Measurements from ENCODE around the gene SH3D19. TPM values are rescaled to one million over a fixed set of nuclear protein-coding genes. Genes with fewer than 3 reads are reported as not detected.

Gene SH3D19
- total RNA-seq, 1 experiment from 2014 or later, result 41.7 TPM

DNA sequence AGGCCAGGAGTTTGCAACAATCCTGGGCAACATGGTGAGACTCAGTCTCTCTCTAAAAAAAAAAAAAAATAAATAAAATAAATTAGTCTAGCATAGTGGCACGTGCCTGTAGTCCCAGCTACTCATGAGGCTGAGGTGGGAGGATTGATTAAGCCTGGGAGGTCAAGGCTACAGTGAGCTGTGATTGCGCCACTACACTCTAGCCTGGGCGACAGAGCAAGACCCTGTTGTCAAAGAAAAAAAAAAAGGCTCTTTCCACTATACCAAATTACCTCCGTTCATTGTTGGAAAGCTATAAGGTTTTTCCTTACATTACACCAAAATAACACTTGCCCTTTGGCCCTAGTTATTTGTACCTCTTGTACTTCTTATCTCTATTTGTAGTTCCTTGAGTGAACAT lies 58.3 kb downstream of the SH3D19 start:
- CTCF ChIA-PET, result no interaction called here
- no peaks in the 10 kb centered on the region for H3K79me2 ChIP-seq (ENCODE audit: low read depth)

DNA sequence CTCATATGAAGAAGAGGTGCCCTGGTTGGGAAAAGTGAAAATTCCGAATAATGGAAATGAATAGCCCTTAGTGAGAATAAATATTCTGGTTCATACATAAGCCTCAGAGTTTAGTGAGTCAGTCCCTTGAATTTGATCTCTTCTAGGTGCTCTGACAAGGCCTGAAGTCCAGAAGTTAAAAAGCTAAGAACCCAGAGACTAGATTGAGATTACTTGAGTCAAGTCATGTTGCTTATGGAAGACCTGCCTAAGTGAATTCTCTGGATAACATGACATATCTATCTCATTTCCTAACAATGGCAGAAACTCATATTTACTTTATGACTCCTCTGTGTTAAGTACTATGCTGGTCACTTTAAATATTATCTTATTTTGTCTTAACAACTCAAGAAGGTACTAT lies 58.9 kb downstream of the SH3D19 start:
- no TSS peak for BruUV-seq (replicated peaks)
- no peaks in the 10 kb centered on the region for H3K27me3 ChIP-seq (ENCODE audit: insufficient read depth, low read depth)
- H4K20me1 ChIP-seq (ENCODE audit: insufficient read depth), result no peaks in the 10 kb centered on the region
- no peaks in the 10 kb centered on the region for H3F3A ChIP-seq (ENCODE audit: insufficient read depth, low read depth)
- no peaks in the 10 kb centered on the region for H3K4me1 ChIP-seq (replicated peaks; ENCODE audit: insufficient read depth)
- H2AFZ ChIP-seq, result no peak overlapping the region
- CTCF ChIA-PET, result no interaction called here
- H3K79me2 ChIP-seq (ENCODE audit: low read depth), result no peaks in the 10 kb centered on the region
- intact Hi-C loops (cut with micrococcal nuclease; ENCODE audit: unreplicated experiment), result no loop called here
- no peak for DNase-seq
- no peaks in the 10 kb centered on the region for H3K9me3 ChIP-seq (ENCODE audit: insufficient read depth, low read depth)
- no peaks in the 10 kb centered on the region for H3K36me3 ChIP-seq (ENCODE audit: low read depth)
- POLR2A ChIA-PET (ENCODE audit: unreplicated experiment), result interaction anchor here (0.6 kb wide), 1 partner anchor 1596 kb away, joined by 4 read pairs; no protein-coding TSS in a partner anchor
- no peak for TF ChIP-seq EZH2 (IDR thresholded peaks at IDR 0.05; ENCODE audit: low read depth)
- TF ChIP-seq CTCF (conservative IDR thresholded peaks at IDR 0.05), result no peak
- no peak overlapping the region for H3K4me3 ChIP-seq
- H3K9me2 ChIP-seq (ENCODE audit: insufficient read depth), result no peaks in the 10 kb centered on the region
- H3K4me2 ChIP-seq, result no peak overlapping the region
- no peak overlapping the region for H3K27ac ChIP-seq

More for the DNA sequence above, 58.3 kb downstream of the SH3D19 start:
- H3K27me3 ChIP-seq (ENCODE audit: insufficient read depth, low read depth), result no peaks in the 10 kb centered on the region
- no peak overlapping the region for H2AFZ ChIP-seq
- H3K4me1 ChIP-seq (replicated peaks; ENCODE audit: insufficient read depth), result no peaks in the 10 kb centered on the region
- H3F3A ChIP-seq (ENCODE audit: insufficient read depth, low read depth), result no peaks in the 10 kb centered on the region
- TF ChIP-seq CTCF (conservative IDR thresholded peaks at IDR 0.05), result no peak
- no peak for TF ChIP-seq EZH2 (IDR thresholded peaks at IDR 0.05; ENCODE audit: low read depth)
- POLR2A ChIA-PET (ENCODE audit: unreplicated experiment), result interaction anchor here (0.6 kb wide), 1 partner anchor 1596 kb away, joined by 4 read pairs; no protein-coding TSS in a partner anchor
- no TSS peak for BruUV-seq (replicated peaks)
- no peak overlapping the region for H3K4me2 ChIP-seq
- no peaks in the 10 kb centered on the region for H3K36me3 ChIP-seq (ENCODE audit: low read depth)
- intact Hi-C loops (cut with micrococcal nuclease; ENCODE audit: unreplicated experiment), result no loop called here
- H3K4me3 ChIP-seq, result no peak overlapping the region
- H4K20me1 ChIP-seq (ENCODE audit: insufficient read depth), result no peaks in the 10 kb centered on the region
- no peaks in the 10 kb centered on the region for H3K9me2 ChIP-seq (ENCODE audit: insufficient read depth)
- H3K27ac ChIP-seq, result no peak overlapping the region
- no peak for DNase-seq
- H3K9me3 ChIP-seq (ENCODE audit: insufficient read depth, low read depth), result no peaks in the 10 kb centered on the region

DNA sequence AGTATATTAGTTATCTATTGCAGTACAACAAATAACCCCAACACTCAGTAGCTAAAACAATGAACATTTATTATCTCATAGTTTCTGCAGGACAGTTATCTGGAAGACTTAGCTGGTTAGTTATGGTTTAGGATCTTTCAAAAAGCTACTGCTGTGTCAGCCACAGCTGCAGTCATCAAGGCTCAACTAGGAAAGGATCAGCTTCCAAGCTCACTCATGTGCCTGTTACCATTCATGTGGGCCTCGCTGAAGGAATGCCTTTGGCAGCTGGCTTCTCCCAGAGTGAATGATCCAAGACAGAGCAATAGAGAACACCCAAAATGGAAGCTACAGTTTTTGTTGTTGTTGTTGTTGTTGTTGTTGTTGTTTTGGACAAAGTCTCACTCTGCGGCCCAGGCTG lies 62.0 kb downstream of the SH3D19 start:
- Histone ChIP-seq H3K27me3 (ENCODE audit: insufficient read depth, low read depth) (no peaks in the 10 kb centered on the region), H3K4me2 (no peak overlapping the region), H4K20me1 (ENCODE audit: insufficient read depth) (no peaks in the 10 kb centered on the region), H3K9me3 (ENCODE audit: insufficient read depth, low read depth) (no peaks in the 10 kb centered on the region), H3F3A (ENCODE audit: insufficient read depth, low read depth) (no peaks in the 10 kb centered on the region), H2AFZ (no peak overlapping the region), H3K4me1 (replicated peaks; ENCODE audit: insufficient read depth) (no peaks in the 10 kb centered on the region), H3K27ac (no peak overlapping the region), H3K9me2 (ENCODE audit: insufficient read depth) (no peaks in the 10 kb centered on the region), H3K79me2 (ENCODE audit: low read depth) (no peaks in the 10 kb centered on the region), H3K36me3 (ENCODE audit: low read depth) (no peaks in the 10 kb centered on the region), H3K4me3 (no peak overlapping the region)
- no peak for DNase-seq
- CTCF ChIA-PET, result no interaction called here
- POLR2A ChIA-PET (ENCODE audit: unreplicated experiment), result no interaction called here
- no TSS peak for BruUV-seq (replicated peaks)
- intact Hi-C loops (cut with micrococcal nuclease; ENCODE audit: unreplicated experiment), result no loop called here
- TF ChIP-seq EZH2 (IDR thresholded peaks at IDR 0.05; ENCODE audit: low read depth) (no peak), CTCF (conservative IDR thresholded peaks at IDR 0.05) (no peak)

All from PC-9 (cell line).